HL-60 (cell line): ENCODE results near the gene LAMA5.

Source experiments
- DNase-seq, 2 experiments: peaks; one replicate each; pipeline ENCODE4 v3.0.0-alpha.2; 2010 to 2020; ENCODE audit warnings: low read depth in 1 of 2, low spot score in 1 of 2
- H3K27ac ChIP-seq: fragments of 250-450 bp; sonication (Bioruptor Pico); replicated peaks from 2 replicates; pipeline ENCODE4 v1.5.1; 2020; ENCODE audit warnings: mild to moderate bottlenecking, moderate library complexity
- H3K27me3 ChIP-seq: fragments of 250-450 bp; sonication (Bioruptor Pico); 2 replicates; pipeline ENCODE4 v1.5.1; 2021; ENCODE audit warnings: mild to moderate bottlenecking, moderate library complexity; ENCODE audit not compliant: insufficient read depth, poor library complexity, severe bottlenecking
- H3K4me3 ChIP-seq: replicated peaks from 2 replicates; pipeline ENCODE4 v1.5.1; 2011; ENCODE audit warnings: mild to moderate bottlenecking, control low read depth, low read length; ENCODE audit not compliant: insufficient read depth
- CTCF ChIP-seq: IDR thresholded peaks from one replicate; pipeline ENCODE4 v1.5.1; 2011; ENCODE audit warnings: low read length, control low read depth, inconsistent platforms; ENCODE audit not compliant: insufficient read depth
- GABPA ChIP-seq: IDR thresholded peaks from 2 replicates; pipeline ENCODE4 v1.6.1; 2012; ENCODE audit warnings: low read depth
- POLR2AphosphoS5 ChIP-seq: IDR thresholded peaks from 2 replicates; pipeline ENCODE4 v1.6.1; 2012; ENCODE audit warnings: low read depth
- SPI1 ChIP-seq: IDR thresholded peaks from 2 replicates; pipeline ENCODE4 v1.6.1; 2012; ENCODE audit warnings: low read depth, mild to moderate bottlenecking, borderline replicate concordance
- TF ChIP-seq, protein P1 (sequence below): IDR thresholded peaks from 2 replicates; pipeline ENCODE4 v1.6.1; 2012; ENCODE audit warnings: low read depth; ENCODE audit not compliant: insufficient replicate concordance

LAMA5 gene

GRCh38 chr20:62362590-62362940 lies 4.5 kb downstream of the LAMA5 start:
- no peak for DNase-seq
- H3K27ac ChIP-seq, result no peak overlapping the region
- H3K4me3 ChIP-seq, result no peak overlapping the region
- H3K27me3 ChIP-seq, result peaks cover 30% of the 10 kb centered on the region
- TF ChIP-seq SPI1, result no peak
- TF ChIP-seq GABPA, result no peak
- TF ChIP-seq, protein P1, sequence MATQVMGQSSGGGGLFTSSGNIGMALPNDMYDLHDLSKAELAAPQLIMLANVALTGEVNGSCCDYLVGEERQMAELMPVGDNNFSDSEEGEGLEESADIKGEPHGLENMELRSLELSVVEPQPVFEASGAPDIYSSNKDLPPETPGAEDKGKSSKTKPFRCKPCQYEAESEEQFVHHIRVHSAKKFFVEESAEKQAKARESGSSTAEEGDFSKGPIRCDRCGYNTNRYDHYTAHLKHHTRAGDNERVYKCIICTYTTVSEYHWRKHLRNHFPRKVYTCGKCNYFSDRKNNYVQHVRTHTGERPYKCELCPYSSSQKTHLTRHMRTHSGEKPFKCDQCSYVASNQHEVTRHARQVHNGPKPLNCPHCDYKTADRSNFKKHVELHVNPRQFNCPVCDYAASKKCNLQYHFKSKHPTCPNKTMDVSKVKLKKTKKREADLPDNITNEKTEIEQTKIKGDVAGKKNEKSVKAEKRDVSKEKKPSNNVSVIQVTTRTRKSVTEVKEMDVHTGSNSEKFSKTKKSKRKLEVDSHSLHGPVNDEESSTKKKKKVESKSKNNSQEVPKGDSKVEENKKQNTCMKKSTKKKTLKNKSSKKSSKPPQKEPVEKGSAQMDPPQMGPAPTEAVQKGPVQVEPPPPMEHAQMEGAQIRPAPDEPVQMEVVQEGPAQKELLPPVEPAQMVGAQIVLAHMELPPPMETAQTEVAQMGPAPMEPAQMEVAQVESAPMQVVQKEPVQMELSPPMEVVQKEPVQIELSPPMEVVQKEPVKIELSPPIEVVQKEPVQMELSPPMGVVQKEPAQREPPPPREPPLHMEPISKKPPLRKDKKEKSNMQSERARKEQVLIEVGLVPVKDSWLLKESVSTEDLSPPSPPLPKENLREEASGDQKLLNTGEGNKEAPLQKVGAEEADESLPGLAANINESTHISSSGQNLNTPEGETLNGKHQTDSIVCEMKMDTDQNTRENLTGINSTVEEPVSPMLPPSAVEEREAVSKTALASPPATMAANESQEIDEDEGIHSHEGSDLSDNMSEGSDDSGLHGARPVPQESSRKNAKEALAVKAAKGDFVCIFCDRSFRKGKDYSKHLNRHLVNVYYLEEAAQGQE, result no peak
- no peak for TF ChIP-seq CTCF
- TF ChIP-seq POLR2AphosphoS5, result no peak

DNA sequence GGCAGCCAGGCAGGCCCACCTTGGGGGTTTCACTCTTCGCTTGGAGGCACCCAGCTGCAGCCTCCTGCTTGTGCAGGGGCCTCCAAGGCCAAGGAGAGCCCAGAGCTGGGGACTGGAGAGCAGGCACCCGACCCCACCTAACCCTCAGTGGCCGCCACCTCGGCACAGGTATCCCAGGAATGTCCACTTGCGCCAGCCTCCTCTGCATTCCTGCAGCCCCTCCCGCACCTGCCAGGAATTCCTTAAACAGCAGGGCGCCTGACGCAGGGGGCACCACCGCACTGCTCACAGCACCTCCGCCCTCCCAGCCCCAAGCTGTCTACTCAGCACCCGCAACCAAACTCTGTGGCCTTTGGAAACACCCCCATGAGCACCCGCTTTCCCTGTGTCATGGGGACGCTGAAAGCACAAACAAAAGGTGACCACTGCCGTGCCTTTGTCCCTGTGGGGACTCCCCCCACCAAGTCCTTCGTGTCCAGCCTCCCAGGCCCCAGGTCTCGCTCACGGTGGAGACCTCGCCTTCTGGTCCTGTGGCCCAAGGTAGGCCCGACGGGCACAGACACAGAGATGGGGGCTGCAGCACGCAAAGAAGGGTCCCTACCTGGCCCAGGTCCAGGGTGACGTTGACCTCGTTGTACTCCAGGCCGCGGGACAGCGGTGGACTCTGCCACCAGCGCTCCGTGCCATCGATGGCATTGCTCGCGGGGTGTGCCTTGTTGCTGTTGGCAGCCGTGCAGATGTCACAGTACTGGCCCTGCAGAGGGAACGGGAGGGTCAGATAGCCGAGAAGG lies 5.1 kb downstream of the LAMA5 start:
- no peak overlapping the region for H3K27ac ChIP-seq
- no peak for TF ChIP-seq CTCF
- TF ChIP-seq SPI1, result no peak
- TF ChIP-seq GABPA, result no peak
- no peak for TF ChIP-seq POLR2AphosphoS5
- TF ChIP-seq, protein P1, result no peak
- DNase-seq, result no peak
- peaks cover 34% of the 10 kb centered on the region for H3K27me3 ChIP-seq
- H3K4me3 ChIP-seq, result no peak overlapping the region

DNA sequence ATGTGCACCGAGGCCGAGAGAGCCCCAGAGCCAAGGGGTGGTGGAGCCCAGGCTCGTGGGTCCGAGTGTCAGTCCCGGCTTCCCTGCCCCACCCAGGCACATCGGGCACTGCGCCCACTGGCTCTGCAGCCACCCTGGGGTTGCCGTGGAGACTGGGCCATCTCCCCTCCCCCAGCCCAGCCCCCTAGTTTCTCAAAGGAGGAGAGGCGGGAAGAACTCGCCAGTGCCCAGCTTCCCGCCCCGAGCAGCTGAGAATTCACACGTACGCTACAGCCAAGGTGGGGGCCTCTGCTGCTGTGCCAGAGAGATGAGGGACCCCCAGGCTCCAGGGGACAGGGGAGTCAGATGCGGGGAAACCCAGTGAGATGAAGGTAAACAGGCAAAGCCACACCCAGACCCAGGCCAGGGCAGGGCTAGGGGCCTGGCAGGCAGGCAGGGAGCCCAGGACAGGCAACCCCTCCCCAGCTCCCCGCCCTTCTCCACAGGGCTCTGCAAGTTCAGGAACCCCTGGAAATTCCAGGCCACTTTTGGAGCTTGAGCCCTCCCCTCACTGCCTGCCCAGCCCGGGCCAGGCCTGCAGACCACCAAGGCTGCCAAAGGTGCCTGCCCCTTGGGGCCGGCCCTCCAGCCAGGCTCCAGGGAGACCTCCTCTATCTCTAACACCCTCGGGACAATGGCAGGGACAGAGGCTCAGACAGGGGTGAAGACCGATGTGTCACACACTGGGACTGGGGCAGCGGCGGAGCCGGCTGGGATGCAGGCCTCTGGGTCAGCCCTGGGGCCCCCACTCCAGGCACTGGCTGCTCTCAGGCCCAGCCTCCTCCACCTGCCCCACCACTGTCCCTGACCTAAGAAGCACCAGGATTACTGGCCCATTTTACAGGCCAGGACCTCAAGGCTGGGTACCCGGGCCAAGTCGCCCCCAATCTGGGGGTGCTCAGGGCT lies 6.0 kb downstream of the LAMA5 start:
- TF ChIP-seq SPI1 (no peak), GABPA (no peak), POLR2AphosphoS5 (no peak), CTCF (no peak)
- TF ChIP-seq, protein P1, result no peak
- DNase-seq, result no peak
- H3K27ac ChIP-seq, result no peak overlapping the region
- H3K27me3 ChIP-seq, result peaks cover 35% of the 10 kb centered on the region
- H3K4me3 ChIP-seq, result no peak overlapping the region
